SKM-1 (cell line): ENCODE measurements around the gene BEAN1.
"Not testable (repeated sequence)": the region's sequence is repeated elsewhere in the genome, so short reads cannot be mapped to it uniquely, and the experiment has no call there.

Source experiments
- DNase-seq: peaks from one replicate; lab custom pipeline; 2025; ENCODE audit not compliant: unreplicated experiment; lab: John Stamatoyannopoulos, UW

BEAN1 gene

DNA sequence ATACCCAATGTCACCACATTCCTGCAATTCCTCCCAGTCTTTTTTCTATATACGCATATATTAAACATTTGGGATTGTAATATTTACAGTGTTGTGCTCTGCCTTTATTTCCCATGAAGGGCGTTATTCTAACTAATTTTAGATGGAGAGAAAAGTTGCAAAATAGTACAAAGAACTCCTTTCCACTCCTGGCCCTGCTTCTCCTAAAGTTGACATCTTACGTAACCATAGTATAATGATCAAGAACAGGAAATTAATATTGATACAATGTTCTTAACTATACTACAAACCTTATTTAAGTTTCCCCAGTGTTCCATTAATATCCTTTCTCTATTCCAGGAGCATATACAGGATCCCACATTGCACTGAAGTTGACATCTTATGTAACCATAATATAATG lies 76.5 kb downstream of the BEAN1 start:
- DNase-seq, result no peak

DNA sequence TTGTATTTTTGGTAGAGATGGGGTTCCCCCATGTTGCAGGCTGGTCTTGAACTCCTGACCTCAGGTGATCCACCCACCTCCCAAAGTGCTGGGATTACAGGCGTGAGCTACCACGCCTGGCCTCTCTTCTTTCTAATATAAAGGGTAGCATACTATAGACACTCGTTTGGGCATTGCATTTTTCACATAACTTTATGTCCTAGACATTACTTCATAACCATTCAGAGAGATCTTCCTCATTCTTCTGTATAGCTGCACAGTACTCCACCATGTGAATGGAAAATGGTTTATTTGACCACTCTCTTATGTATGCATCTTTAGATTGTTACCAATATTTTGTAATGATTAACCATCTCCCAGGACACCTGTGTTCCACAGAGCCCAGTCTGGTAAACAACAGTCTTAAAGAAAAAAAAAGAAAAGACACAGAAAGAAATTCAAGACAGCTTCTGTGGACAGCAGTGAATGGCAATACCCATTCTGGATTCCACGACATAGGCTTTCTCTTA lies 80.7 kb downstream of the BEAN1 start:
- DNase-seq, result no peak

DNA sequence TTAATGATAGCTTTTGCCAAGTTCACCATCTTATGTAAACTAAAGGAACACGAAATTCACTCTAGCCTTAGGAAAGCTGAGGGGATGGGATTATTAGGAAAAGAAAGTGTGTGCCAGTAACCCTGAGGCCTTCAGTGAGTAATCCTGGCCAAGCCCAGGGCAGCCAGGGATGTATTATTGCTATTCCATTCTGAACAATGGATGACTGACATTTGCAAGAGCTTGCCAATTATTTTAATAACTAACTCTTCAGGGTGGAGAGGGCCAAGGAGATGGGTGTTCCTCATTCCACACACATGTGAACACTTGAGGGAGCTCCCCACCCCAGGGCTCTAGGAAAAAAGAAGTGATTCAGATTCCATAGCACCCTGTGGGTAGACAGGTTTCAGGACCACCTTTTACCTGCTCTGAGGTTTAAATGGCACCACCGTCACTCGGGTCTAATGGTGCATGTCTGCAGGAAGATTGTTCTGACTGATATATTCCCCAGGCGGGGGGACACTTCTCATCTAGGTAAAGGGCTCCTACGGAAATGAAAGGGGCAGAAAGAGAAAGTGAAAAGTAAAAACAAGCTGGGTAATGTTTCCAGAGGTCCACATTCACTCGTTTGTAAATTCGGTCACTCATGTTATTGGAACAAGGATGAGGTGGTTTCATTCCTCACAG lies 81.3 kb downstream of the BEAN1 start:
- no peak for DNase-seq

DNA sequence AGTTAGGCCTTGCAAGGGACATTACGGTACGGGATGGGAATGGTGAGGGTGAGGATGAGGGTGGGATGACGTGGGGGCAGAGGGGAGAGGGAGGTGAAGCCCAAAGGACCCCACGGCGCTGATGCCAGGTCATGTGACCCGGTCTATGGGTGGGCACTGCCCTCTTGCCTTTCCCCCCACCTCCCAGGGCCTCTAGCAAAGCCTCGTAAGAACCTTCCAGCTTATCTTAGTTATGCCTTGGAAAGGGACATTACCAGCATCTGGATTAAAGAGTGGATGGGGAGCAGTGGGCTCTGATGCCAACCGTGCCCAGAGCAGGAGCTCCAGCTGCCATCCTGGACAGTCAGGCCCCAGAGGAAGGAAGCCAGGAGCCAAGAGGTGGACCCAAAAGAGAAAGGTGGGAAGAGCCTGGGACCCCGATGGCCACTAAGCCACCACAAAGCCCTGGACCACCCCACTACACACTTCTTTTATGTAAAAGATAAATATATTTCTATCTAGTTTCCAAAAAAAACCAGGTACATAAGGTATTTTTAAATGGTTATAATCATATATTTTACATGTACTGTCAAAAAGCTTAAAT lies 81.9 kb downstream of the BEAN1 start:
- DNase-seq, result no peak

DNA sequence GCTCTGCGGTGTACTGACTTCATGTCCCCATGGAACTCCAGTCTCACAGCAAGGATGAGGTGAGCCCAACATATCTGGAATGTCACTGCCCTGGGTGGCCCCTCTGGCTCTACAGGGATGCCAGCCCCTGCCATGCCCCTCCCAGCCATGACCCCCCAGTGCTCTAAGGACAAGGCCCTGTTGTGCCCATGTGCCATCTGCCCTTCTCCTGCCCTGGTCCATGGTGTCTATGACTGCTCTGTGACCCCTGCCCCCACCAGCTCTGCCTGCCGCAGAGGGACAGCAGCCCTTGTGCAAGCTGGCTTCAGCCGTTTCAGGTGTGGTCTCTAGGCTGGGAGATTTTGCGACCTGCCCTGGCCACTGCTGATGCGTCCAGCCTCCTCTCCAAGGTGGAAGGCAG lies 82.5 kb downstream of the BEAN1 start:
- no peak for DNase-seq

DNA sequence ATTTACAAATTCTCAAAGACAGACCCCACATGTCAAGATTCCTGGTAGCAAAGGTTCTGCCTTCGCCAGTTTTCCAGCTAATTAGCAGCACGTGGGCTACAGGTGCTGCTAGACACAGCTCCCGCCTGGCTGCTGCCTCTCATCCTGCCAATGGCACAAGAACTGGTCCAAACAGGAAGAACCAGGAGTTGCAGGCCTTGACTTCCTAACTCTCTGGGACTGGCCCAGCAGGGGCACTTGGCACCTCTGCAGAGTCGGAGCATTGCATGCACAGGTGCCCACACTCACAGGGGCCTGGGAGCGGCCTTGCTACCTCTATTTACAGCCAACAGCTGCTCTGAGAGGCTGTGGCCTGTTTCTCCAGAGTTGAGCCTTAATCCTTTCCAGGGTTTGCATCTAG lies 83.2 kb downstream of the BEAN1 start:
- no peak for DNase-seq

DNA sequence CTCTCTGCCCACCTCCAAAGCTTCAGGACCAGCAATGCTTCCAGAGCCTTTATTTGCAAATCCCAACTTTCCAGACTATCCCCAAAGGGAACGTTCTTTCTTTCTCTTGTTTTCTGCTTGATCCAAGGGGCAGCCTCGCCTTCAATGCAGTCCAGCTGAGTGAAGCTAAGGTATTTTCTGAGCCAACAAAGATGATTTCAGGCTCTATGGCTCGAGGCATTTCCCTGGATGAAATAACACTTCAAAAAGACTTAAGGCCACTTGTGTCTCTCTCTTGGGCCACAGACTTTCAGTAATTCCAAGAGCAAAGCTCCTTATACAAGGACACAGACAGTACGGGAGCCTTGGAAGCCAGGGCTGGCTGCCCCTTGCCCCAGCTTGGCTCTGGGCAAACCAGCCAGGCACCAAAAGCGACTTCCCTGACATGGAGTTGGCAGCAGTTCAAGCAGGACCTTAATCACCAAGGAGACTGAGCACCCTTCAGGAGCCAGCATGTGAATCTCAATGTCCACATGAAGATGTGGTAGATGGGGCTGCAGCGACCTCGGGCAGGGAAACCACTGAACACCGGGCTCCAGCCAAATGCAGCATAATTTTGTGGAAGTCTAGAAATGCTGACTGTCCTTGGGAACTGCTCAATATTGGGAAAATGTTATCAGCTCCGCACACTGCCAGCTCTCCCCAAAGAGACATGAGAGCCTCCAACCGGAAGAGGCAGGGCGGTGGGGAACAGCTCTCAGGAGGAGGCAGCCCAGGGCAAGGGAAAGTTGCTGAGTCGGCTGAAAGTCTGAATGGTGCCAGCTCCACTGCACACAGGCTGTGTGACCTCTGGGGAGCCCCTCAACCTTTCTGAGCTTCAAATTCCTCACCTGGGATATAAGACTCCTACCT lies 83.9 kb downstream of the BEAN1 start:
- DNase-seq, result no peak

DNA sequence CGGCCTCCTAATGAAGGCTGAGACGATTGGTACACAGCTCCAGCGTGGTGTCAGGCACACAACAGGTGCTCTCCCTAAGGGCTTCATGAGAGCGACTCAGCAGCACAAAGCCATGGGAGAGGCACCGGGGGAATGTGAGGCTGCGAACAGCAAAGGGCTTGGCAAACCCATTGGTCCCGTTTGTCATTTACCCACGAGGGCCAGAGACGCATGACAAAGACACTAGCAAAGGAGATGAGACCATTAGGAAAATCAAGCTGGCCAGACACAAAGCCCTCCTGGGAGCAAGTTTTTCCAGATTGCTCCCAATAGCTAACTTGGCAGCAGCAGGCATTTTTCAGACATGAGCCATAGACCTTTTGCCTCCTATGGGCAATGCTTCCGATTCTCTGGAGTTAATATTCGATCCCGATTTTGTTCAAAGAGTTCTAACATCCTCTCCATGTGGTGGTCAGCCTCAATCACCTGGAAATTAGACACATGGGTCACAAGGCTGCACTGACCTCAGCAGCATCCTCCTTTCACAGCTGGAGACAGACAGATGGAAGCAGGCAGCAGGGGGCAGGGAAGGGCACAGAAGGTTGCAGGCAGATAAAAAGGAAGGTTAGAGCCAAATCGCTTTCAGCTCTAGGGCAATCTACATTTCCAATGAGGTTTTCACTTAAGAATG lies 84.6 kb downstream of the BEAN1 start:
- DNase-seq, result no peak

DNA sequence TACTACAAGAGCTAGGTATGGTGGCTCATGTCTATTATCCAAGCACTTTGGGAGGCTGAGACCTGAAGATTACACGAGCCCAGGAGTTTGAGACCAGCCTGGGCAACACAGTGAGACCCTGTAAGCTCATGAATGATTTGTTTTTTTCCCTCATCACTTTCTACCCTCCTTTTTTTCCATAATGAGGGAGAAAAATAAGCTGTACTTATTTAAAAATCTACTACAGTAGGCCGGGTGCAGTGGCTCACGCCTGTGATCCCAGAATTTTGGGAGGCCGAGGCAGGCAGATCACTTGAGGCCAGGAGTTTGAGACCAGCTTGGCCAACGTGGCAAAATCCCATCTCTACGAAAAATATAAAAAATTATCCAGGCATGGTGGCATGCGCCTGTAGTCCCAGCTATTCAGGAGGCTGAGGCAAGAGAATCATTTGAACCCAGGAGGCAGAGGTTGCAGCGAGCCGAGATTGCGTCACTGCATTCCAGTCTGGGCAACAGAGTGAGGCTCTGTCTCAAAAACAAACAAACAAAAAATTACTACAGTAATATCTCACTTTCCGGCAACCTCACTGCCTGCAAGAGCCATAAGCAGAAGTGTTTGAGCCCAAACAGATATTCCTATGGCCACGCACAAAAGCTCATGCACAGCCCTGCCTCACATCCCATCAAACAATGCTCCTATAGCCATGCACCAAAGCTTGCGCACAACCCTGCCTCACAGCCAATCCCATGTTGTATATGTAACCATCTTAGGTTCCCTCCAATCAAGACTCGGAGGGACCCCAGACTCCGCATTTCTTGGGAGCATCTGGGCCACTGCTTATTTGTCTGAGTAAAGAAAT lies 85.4 kb downstream of the BEAN1 start:
- DNase-seq, result no peak

DNA sequence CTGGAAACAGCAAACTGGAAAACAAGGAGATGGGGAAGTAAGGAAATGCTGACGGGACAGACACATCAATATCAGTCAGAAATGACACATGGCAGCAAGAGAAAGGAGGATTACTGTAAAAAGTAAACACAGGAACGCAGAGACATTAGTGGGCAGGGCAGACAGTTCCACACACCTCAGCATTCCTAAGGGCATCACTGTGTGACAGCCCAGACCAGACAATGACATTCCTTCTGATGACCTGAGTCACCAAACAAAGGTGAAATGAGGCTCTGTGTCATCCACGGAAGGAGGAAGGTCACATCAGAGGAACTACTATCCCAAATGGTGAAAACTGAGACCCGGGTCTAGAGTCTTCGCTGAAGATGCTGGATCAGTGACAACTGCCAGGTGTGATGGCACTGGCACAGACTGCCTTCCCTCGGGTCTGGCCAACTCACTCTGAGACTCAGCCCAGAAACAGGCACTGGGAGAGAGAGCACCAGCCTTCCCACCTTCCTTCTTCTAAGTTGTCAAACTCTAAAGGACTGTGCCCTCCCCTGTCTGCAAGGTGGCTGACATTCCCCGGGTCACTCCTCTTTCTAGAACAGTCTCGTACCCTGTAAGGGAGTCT lies 86.1 kb downstream of the BEAN1 start:
- DNase-seq, result no peak

DNA sequence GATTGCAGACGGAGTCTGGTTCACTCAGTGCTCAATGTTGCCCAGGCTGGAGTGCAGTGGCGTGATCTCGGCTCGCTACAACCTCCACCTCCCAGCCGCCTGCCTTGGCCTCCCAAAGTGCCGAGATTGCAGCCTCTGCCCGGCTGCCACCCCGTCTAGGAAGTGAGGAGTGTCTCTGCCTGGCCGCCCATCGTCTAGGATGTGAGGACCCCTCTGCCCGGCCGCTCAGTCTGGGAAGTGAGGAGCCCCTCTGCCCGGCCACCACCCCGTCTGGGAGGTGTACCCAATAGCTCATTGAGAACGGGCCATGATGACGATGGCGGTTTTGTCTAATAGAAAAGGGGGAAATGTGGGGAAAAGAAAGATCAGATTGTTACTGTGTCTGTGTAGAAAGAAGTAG lies 87.3 kb downstream of the BEAN1 start:
- not testable (repeated sequence) for DNase-seq

DNA sequence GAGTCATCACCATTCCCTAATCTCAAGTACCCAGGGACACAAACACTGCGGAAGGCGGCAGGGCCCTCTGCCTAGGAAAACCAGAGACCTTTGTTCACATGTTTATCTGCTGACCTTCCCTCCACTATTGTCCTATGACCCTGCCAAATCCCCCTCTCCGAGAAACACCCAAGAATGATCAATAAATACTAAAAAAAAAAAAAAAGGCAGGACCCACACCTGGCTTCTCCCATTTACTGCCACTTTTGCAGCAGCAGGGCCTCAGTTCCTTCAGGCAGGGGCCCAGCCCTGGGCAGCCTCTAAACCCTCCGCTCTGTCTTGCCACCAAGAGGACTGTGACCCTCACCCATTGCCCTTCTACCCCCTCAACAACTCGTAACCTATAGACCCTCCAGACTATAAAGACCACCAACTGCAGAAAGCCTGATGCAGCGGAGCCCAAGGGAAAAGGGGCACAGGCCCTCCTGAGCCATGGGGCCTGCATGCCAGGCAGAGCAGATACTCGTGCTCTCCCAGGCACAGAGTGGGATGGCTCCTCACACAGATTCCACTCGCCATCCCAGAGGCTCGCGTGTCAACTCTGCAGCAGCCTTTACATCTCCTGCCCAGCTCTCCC lies 88.0 kb downstream of the BEAN1 start:
- not testable (repeated sequence) for DNase-seq

DNA sequence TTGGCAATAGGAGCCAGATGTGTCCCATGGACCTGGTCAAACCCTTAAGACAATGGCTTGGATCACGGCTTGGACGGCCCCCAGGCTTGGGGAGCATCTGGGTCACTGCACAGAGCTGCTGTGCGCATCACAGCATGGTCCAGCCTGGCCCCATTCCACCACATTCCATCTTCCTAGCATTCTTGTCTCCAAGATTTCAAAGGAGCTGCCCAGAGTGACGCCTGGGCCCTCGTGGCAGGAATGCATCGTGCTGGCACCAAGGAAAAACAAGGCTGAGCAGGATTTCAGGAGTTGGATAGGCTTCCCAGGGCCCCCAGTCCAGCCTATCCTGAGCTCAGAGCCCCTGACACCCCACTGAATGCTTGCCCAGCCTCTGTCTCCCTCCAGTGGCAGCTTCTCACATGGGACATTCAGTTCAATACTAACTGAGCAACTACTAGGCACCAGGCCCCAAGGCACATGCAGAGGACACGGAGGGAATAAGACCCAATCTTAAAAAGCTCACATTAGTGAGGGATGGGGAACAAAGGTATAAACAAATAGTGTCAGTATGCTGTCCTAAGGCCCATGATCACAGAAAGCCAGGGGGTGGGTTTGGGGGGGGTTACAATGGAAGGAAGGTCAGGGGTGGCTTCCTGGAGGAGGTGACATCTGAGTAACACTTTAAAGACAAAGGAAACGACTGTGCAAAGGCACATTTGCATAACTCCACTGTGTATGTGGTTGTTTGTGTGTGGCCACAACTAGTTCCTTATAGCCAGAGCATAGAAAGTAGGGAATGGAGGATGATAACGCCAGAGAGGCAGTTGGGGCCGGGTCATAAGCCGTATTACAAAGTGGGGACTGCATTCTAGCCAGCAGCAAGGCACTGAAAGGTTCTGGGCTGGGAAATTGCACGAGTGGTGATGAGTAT lies 88.8 kb downstream of the BEAN1 start:
- DNase-seq, result no peak

DNA sequence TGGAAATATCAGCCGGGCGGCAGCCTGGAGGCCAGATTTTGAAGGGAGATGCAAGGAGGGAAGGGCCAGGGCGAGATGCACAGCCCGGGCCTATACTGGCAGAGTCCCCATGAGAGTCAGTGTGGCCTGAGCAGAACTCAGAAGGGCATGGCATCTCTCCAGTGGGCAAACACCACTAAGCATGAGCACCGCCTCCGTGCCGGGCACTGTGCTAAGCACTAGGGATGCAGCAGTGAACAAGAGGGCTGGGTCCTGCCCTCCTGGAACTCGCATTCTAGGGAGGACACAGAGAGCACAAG lies 89.4 kb downstream of the BEAN1 start:
- no peak for DNase-seq

DNA sequence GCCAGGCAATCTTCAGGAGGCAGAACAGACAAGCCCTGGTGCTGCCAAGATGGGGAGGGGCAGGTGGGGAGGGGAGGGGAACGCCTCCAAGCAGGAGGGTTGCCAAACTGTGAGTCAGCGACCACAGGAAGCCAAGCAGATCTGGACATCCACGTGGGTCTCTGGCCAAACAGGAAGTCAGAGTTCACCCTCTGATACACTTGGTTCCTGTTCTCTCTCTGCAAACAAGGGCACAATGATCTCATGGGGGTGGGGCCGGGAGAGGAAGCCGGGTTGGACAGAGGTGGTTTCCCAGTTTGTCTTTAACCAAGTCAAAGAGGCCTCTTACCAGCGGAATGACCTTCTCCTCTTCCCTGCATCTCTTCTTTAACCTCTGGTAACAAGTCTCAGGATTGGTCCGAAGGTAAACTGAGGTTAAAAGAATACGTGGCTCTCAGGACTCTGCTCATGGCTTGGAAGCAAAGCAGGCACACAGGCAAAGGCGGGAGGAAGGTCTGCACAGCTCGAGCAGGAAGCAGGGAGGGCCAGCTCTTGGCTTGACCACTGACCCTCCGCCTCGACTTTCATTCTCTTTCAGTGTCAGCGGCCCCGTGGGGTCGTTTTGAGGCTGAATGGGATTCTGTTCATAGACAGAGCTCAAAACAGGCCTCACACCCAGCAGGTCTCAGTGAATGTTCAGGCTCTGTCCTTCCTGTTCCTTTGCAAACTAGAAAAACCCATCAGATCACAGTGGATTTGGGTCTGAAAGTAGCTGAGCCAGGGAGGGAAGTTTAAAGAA lies 89.9 kb downstream of the BEAN1 start:
- DNase-seq, result peak; percentile 99

DNA sequence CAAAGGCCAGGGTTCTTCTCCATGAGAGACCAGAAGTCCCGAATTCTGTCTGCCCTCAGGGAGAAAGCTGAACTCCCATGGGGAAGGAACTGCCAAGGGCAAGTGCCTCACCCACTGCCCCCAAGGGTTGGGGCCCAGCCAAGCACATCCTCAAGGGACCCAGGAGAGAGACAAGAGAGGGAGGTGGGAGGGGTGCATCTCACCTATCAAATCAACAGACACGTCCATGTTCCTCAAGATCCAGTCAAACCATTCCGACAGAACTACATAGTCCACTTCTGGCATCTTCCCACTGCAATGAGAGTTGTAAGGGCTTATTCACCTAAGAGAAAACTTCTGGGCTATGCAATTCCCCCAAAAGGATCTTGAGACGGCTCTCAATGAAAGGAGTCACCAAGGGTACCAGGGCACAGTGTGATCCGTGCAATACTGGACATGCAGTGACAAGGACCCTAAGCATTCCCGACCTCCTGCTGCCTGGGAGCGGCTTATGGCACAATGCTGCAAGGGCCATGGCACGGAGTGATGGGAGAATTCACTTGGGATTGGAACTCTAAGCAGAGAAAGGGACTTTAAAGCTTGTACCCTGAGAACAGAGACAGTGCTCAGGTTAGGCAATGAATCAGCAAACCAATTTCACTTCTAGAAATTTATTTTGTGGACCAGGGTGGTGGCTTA lies 90.6 kb downstream of the BEAN1 start:
- no peak for DNase-seq
